AG09309 (cell line): Measurements from ENCODE around the gene GBA2.

Experiments used
- DNase-seq: peaks from one replicate; pipeline ENCODE4 v3.0.0-alpha.2; 2010; ENCODE audit warnings: low read depth
- H3K4me3 ChIP-seq: 2 replicates; pipeline ENCODE4 v1.5.1; 2011; ENCODE audit warnings: mild to moderate bottlenecking, low read depth, low read length, moderate library complexity; ENCODE audit not compliant: control insufficient read depth
- CTCF ChIP-seq: IDR thresholded peaks from 2 replicates; pipeline ENCODE4 v1.5.1; 2011; ENCODE audit warnings: mild to moderate bottlenecking, low read depth, low read length, inconsistent platforms; ENCODE audit not compliant: insufficient read depth, control insufficient read depth; ENCODE audit errors: missing control alignments

The GBA2 gene

GRCh38 chr9:35708146-35708545 is 40.9 kb downstream of the GBA2 start:
- H3K4me3 ChIP-seq = no peak overlapping the region
- no peak for TF ChIP-seq CTCF
- no peak for DNase-seq

GRCh38 chr9:35706951-35707350 is 42.1 kb downstream of the GBA2 start:
- no peak overlapping the region for H3K4me3 ChIP-seq
- no peak for DNase-seq
- no peak for TF ChIP-seq CTCF

GRCh38 chr9:35705836-35706430 is 43.1 kb downstream of the GBA2 start:
- TF ChIP-seq CTCF = no peak
- H3K4me3 ChIP-seq = no peak overlapping the region
- no peak for DNase-seq

GRCh38 chr9:35705372-35705771 is 43.7 kb downstream of the GBA2 start:
- DNase-seq = no peak
- TF ChIP-seq CTCF = no peak
- H3K4me3 ChIP-seq = no peak overlapping the region

GRCh38 chr9:35703906-35704672 is 44.9 kb downstream of the GBA2 start:
- no peak overlapping the region for H3K4me3 ChIP-seq
- no peak for TF ChIP-seq CTCF
- DNase-seq = no peak

GRCh38 chr9:35702696-35703095 is 46.3 kb downstream of the GBA2 start:
- no peak for DNase-seq
- H3K4me3 ChIP-seq = no peak overlapping the region
- no peak for TF ChIP-seq CTCF

GRCh38 chr9:35700942-35701341 is 48.1 kb downstream of the GBA2 start:
- TF ChIP-seq CTCF = no peak
- H3K4me3 ChIP-seq = no peak overlapping the region
- DNase-seq = no peak
